ENCODE data around the gene OGFOD3. TPM values are rescaled to one million over a fixed set of nuclear protein-coding genes. Genes with fewer than 3 reads are reported as not detected.

OGFOD3 gene
- total and polyA plus RNA-seq, 2 experiments from 2014 or later: 9.6 to 24.6 TPM

- TF ChIP-seq ZNF462 (CRISPR knock-in tag; IDR thresholded peaks at IDR 0.05) (no peak), CREB1 (CRISPR knock-in tag; IDR thresholded peaks at IDR 0.05; ENCODE audit: low read depth) (no peak), ZNF114 (CRISPR knock-in tag; IDR thresholded peaks at IDR 0.05) (no peak), EZH2phosphoT487 (IDR thresholded peaks at IDR 0.05; ENCODE audit: unreplicated experiment) (no peak), CTCF (conservative IDR thresholded peaks at IDR 0.05; ENCODE audit: low read depth in 2 of 2) (peak; percentile 74 to 90), POLR2AphosphoS5 (IDR thresholded peaks at IDR 0.05; ENCODE audit: low read depth) (no peak), NANOG (IDR thresholded peaks at IDR 0.05; ENCODE audit: borderline replicate concordance) (no peak), REST (IDR thresholded peaks at IDR 0.05; ENCODE audit: unreplicated experiment) (peak; percentile 95), ETS1 (IDR thresholded peaks at IDR 0.05) (no peak)
These were observed 3.7 kb downstream of the OGFOD3 start (continued) for GRCh38 chr17:82414548-82415281.
